SH-SY5Y (cell line): ENCODE measurements around the gene ATG13.

Source experiments
- GATA2 ChIP-seq: IDR thresholded peaks from 2 replicates; pipeline ENCODE4 v1.6.1; 2011; ENCODE audit warnings: mild to moderate bottlenecking, low read depth, low read length
- GATA3 ChIP-seq: IDR thresholded peaks from 2 replicates; pipeline ENCODE4 v1.6.1; 2011; ENCODE audit warnings: low read depth, mild to moderate bottlenecking, low read length, moderate library complexity

DNA sequence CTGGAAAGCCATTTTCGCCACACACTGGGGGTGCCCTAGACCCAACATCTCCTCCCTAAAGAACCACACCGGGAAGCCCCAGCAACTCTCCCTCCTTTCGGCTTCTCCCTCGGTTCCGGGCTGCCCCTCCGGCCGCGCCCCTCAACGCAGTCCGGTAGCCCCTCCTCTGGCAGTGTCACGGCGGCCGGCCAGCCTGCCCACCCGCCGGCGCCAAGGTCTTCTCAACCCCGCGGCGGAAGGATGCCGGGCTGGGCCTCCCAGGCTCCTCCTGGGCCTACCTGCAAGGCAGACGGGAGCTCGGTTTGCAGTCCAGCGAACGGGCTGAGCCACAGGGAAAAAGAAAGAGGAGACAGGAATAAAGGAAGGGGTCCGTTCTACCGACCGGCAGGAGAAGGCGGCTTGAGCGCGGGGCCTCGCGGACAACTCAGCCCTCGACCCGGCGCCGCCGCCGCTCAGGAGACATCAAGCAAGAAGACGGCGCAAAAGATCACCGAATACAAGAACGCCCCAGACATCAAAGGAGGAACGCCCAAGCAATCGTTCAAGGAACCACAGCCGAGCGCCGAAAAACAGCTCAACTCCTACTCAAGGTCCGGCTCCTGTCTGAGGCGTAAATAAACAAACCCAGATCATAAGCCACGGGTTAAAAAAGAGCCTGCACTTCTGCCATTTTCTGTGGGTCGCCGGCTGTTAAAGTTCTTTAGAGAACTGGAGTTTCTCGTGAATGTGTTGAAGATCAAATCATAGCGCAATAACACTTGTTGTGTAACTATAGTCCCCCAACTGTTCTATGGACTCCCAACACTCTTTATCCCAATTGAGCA, 23.6 kb upstream of the ATG13 start, which contains the start of gene AMBRA1:
- TF ChIP-seq GATA2 (no peak), GATA3 (no peak)
